GM18951 (cell line): ENCODE data around the gene COLGALT1.

Experiments used
- POLR2A ChIP-seq: IDR thresholded peaks from 4 replicates; pipeline ENCODE4 v1.6.1; 2011; ENCODE audit warnings: mild to moderate bottlenecking; ENCODE audit not compliant: insufficient read length, insufficient read depth; ENCODE audit errors: extremely low read depth
- in situ Hi-C: fragments of 300-500 bp; cut with MboI; formaldehyde crosslinking; loops from one replicate; pipeline ENCODE4 v1.12.0; 2022; ENCODE audit warnings: low sequenced_read_pairs, mixed read lengths, inconsistent platforms; ENCODE audit not compliant: unreplicated experiment

Gene COLGALT1

DNA sequence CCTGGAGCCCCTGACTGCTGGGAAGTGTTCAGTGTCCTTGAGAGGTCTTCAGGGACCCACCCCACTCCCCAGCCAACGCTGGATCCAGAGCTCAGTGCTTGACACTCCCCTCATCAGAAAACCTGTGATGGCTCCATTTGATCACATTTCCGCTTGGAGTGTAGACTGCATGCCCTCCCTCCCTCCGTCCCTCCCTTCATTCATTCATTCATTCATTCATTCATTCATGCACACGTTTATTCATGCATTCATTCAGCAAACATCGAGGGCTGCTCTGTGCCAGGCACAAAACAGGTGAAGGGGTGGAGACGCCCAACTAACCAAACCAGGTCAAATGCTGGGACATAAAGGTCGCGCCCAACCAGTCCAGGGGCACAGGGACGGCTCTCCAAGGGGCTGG lies 30.3 kb upstream of the COLGALT1 start:
- no peak for TF ChIP-seq POLR2A
- in situ Hi-C loops = no loop called here

DNA sequence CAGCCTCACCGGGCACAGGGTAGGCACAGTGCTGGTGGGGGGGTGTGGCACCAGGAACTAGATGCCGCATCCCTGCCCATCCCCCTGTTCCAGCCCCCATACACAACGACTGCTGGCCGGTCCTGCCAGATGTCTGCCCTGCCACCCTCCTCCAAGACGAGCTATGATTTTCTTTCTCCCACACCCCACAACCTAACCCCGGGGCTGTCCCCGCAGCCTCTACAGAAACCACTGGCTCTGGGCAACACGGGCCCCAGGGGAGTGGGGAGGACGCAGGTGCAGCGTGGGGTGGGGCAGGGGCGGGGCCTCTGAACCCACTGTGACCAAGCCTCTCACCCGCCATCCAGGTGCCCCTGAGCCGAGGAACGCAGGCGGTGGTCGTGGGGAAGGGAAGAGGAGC lies 28.5 kb upstream of the COLGALT1 start:
- in situ Hi-C loops = no loop called here
- no peak for TF ChIP-seq POLR2A

DNA sequence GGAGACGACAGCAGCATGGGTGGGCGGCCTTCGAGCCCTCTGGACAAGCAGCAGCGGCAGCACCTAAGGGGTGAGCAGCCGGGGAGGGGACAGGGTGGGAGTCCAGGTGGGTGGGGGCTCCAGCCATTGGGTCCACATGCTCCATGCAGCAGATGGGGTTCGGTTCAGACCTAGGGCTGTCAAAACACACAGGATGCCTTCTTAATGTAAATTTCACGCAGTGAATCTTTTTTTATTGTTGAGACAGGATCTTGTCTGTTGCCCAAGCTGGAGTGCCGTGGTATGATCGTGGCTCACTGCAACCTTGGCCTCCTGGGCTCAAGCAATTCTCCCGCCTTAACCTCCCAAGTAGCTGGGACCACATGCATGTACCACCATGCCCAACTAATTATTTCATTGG lies 28.1 kb upstream of the COLGALT1 start:
- TF ChIP-seq POLR2A = no peak
- in situ Hi-C loops = no loop called here

DNA sequence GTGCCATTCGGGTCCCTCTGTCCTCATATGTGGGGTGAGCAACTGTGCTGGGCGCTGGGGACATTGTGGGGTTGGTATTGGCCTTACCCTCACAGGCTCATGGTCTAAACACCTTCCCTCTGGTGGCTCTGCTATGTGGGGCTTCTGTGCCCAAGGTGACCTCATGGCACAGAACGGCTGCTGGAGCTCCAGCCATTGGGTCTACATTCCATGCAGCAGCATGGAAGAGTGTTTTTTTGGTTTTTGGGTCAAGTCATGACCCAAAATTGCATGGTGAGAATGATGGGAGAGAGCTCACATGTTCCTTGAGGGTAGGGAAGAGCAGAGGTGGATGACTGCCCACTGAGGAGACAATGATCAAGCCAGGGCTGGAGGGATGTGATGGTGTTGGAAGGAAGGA lies 26.8 kb upstream of the COLGALT1 start:
- no peak for TF ChIP-seq POLR2A
- in situ Hi-C loops = no loop called here

DNA sequence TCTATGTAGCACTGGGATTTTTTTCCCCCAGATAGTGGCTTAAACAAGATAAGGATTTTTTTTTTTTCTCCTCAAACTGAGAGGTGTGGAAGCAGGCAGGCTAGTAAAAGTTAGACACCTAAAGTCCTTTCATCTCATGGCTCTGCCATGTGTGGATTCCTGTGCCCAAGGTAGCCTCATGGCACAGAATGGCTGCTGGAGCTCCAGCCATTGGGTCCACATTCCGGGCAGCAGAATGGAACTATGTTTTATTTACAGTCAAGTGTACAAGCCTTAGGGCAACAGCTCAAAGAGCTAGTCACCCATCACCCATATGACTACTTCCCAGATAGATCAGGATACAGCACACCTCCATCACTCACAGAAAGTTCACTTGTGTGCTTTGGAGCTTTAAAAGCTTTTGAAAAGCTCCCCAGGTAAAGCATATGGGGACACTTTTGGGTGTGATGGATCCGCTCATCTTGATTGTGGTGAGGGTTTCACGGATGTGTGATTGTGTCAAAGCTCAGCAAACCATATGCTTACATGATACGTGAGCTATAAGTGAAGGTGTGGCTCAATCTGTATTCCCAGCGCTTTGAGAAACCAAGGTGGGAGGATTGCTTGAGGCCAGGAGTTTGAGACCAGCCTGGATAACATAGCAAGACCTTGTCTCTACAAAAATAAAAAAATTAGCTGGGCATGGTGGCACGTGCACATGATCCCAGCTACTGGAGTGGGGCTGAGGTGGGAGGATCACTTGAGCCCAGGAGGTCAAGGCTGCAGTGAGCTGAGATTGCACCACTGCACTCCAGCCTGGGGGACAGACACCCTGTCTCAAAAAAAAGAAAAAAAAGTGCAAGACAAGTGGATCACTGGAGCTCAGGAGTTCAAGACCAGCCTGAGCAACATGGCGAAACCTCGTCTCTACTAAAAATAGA lies 25.9 kb upstream of the COLGALT1 start:
- in situ Hi-C loops = no loop called here
- TF ChIP-seq POLR2A = no peak

DNA sequence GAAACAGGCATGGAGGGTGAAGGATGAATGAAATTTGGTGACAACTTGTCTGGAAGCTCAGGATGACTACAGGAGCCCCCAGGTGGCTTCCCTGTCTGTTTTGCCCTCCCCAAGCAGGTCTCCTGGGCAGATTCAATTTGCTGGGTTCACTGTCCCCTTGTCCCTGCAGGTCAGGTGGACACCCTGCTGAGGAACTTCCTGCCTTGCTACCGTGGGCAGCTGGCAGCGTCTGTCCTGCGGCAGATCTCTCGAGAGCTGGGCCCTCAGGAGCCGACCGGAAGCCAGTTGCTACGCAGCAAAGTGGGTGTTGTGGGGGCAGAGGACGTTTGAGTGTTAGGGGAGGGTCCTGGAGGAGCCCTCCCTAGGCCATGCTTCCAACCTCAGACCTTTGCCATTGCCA lies 24.9 kb upstream of the COLGALT1 start:
- in situ Hi-C loops = no loop called here
- TF ChIP-seq POLR2A = no peak

DNA sequence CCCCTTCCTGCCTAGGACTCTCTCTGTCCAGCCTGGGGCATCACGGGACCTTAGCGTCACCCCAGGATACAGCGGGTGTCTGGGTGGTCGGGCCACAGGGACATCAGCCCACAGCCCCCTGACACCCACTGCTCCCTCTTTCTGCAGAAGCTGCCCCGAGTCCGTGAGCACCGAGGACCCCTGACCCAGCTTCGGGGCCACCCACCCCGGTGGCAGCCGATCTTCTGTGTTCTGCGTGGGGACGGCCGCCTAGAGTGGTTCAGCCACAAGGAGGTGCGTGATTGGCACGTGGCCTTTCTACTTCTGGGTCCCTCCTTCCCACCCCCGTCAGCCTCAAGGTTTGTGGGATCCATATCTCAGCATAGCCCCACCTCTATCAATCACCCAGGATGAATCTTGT lies 23.3 kb upstream of the COLGALT1 start:
- TF ChIP-seq POLR2A = no peak
- in situ Hi-C loops = no loop called here

DNA sequence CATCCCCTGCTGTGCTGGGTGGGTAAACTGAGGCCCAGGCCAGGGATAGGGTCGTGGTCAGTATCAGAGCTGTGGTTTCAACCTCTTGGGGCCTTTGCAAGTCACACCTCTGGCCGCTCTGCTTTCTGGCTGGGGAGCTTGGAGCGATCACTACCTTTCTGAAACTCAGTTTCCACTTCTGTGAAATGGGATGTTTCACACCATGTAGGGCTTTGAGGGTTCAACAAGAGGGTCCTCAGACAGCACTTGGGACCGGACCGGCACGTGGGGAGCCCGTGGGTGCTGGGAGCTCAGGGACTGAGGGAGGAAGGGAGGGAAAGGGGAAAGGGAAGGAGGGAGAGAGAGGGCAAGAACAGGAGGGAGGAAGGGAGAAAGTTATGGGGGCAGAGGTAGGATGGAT lies 22.9 kb upstream of the COLGALT1 start:
- no peak for TF ChIP-seq POLR2A

DNA sequence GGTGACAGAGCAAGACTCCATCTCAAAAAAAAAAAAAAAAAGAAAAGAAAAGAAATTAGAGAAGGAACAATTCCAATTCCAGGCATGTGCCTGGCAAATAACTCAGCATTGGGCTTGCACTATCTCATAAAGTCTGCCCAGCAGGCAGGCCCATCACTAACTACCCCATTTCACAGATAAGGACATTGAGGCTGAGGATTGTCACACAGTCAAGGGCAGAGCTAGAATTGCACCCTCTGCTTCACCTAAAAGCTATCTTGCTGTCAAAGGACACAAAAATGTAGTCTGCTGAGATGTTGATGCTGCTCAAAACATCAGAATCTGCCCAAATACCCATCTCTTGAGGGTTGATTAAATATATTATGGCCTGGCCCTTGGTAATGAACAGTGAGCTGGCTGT lies 20.7 kb upstream of the COLGALT1 start:
- no peak for TF ChIP-seq POLR2A
- in situ Hi-C loops = no loop called here

More for the DNA sequence above, 22.9 kb upstream of the COLGALT1 start:
- in situ Hi-C loops = no loop called here

DNA sequence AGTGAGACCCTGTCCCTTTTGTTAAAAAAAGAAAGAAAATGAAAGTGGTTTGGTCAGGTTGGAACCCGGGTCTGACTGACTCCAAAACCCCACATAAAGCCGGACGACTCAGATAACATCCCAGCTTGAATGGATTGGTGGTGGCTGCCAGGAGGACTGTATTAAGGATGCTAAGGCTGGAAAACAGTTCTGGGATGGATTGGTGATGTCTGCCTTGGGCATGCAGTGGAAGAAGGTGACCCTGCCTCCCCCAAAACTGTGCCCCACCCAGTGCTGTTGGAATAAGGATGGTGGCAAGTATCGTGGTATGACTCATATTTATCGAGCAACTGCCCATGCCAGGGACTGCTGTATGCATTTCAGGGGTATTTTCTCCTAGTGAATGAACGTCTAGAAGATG lies 18.5 kb upstream of the COLGALT1 start:
- no peak for TF ChIP-seq POLR2A
- in situ Hi-C loops = no loop called here

DNA sequence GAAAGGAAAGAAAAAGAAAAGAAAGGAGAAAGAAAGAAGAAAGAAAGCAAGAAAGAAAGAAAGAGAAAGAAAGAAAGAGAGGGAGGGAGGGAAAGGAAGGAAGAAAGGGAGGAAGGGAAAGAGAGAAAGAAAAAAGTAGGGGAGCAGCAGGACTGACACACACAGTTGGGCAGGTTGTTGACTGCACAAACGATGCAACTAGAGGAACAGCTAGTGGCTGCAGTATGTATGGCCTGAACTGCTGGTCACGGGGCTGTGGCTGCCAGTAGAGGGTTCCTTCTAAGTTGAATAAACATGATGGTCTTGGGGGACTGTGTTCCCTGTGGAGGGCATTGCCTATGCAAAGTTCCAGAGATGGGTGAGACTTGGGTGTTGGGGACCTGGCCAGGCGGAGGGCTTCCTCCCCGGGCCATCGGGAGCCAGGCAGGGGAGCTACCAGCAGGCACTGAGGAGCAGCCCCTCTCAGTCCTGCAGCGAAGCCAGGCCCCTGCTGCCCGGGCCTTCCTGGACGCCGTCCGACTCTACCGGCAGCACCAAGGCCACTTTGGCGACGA lies 16.7 kb upstream of the COLGALT1 start:
- TF ChIP-seq POLR2A = no peak
- in situ Hi-C loops = no loop called here

DNA sequence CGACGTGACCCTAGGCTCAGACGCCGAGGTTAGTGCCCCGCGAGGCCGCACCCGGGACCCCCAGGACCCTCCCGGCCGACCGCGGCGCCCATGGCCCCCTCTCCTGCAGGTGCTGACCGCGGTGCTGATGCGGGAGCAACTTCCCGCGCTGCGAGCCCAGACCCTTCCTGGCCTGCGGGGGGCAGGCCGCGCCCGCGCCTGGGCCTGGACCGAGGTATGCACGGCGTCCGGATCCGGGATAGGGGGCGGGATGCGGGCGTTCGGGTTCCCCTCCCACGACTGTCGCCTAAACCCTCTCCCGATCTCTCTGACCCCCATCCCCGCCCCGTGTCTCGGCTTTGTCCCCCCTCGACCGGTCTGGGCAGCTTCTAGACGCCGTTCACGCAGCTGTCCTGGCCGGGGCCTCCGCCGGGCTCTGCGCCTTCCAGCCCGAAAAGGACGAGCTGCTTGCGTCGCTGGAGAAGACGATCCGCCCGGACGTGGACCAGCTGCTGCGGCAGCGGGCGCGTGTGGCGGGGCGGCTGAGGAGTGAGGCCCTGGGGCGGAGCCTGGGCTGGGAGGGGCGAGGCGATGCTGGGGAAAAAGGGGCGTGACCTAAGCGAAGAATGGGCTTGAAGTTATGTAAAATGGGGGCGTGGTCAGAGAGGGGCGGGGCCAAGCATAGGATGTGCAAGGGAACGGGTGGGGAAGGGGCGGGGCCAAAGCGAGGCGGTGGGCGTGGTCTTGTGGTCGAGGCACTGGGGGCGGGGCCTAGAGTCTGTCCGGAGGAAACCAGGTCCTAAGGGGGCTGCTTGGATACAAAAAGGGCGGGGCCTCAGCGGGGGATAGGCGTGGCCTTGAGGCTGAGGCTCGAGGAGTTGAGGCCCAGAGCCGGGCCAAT lies 16.0 kb upstream of the COLGALT1 start:
- in situ Hi-C loops = no loop called here
- TF ChIP-seq POLR2A = peak; percentile 31

DNA sequence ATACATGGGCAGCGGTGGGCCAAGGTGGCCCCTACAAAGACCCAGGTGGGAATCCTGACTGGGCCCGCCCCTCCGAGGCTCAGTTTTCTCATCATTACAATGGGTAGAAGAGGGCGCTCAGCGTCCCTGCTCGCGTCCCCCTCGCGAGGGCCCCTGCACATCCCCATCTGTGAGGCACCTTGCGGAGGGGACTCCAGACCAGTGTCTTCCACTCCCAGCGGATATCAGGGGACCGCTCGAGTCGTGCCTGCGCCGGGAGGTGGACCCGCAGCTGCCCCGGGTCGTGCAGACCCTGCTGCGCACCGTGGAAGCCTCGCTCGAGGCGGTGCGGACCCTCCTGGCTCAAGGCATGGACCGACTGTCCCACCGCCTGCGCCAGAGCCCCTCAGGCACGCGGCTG lies 15.3 kb upstream of the COLGALT1 start:
- TF ChIP-seq POLR2A = no peak
- in situ Hi-C loops = no loop called here

DNA sequence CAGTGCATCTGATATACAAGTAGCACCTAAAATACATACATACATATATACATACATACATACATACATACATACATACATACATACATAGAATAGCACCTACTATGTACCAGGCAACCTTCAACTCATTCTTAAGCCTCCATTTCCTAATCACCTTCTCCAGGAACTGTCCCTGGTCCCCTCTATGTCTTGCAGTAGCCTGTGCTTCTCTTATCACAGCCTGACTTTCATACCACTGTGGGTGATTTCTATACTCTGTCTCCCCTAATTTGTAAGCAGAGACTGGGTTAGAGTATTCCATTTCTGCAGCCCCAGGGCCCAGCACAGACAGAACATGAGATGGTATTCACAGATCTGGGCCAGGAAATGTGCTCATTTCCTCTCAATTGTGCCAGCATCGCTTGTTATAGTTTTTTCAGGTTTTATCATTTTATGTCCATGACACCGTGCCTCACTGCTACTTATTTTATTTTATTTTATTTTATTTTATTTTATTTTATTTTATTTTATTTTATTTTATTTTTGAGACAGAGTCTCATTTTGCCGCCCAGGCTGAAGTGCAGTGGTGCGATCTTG lies 14.2 kb upstream of the COLGALT1 start:
- in situ Hi-C loops = no loop called here
- TF ChIP-seq POLR2A = no peak

DNA sequence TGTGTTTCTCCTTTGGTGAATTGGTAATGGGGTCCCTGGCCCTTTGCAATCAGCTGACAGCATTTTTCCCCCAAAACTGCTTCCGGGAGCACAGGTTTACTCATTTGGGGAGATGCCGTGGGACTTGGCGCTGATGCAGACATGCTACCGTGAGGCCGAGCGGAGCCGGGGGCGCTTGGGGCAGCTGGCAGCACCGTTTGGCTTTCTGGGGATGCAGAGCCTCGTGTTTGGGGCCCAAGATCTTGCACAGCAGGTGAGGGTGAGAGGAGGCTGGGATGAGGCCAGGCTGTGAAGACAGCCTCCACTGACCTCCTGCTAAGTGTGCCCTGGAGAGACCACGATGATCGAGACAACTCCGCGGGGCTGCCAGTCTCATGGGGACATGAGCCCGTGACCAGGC lies 13.4 kb upstream of the COLGALT1 start:
- in situ Hi-C loops = no loop called here
- no peak for TF ChIP-seq POLR2A
